Nephron progenitor cell (in vitro differentiated cells): ENCODE results near the gene SEMA7A.

Experiments
- DNase-seq: peaks from one replicate; pipeline ENCODE4 v3.0.0; 2021
- H3K27ac Mint-ChIP-seq: 2 replicates; pipeline ENCODE4 v1.8.0; 2021; ENCODE audit warnings: mild to moderate bottlenecking, moderate library complexity, mixed read lengths
- H3K27me3 Mint-ChIP-seq: 2 replicates; pipeline ENCODE4 v1.8.0; 2021; ENCODE audit warnings: mild to moderate bottlenecking, low read depth, mixed read lengths; ENCODE audit not compliant: poor library complexity
- H3K36me3 Mint-ChIP-seq: 2 replicates; pipeline ENCODE4 v1.8.0; 2021; ENCODE audit warnings: low read depth, mixed read lengths
- H3K4me1 Mint-ChIP-seq: 2 replicates; pipeline ENCODE4 v1.8.0; 2021; ENCODE audit warnings: mixed read lengths
- H3K4me3 Mint-ChIP-seq: 2 replicates; pipeline ENCODE4 v1.8.0; 2021; ENCODE audit warnings: mild to moderate bottlenecking, moderate library complexity, mixed read lengths
- H3K9me3 Mint-ChIP-seq: 2 replicates; pipeline ENCODE4 v1.8.0; 2021; ENCODE audit warnings: mild to moderate bottlenecking, moderate library complexity, mixed read lengths
- TF ChIP-seq, protein P1 (sequence below): fragments of 200-600 bp; sonication (generic); IDR thresholded peaks from 2 replicates; pipeline ENCODE4 v1.5.0; 2021; ENCODE audit warnings: antibody characterized with exemption

SEMA7A gene

DNA sequence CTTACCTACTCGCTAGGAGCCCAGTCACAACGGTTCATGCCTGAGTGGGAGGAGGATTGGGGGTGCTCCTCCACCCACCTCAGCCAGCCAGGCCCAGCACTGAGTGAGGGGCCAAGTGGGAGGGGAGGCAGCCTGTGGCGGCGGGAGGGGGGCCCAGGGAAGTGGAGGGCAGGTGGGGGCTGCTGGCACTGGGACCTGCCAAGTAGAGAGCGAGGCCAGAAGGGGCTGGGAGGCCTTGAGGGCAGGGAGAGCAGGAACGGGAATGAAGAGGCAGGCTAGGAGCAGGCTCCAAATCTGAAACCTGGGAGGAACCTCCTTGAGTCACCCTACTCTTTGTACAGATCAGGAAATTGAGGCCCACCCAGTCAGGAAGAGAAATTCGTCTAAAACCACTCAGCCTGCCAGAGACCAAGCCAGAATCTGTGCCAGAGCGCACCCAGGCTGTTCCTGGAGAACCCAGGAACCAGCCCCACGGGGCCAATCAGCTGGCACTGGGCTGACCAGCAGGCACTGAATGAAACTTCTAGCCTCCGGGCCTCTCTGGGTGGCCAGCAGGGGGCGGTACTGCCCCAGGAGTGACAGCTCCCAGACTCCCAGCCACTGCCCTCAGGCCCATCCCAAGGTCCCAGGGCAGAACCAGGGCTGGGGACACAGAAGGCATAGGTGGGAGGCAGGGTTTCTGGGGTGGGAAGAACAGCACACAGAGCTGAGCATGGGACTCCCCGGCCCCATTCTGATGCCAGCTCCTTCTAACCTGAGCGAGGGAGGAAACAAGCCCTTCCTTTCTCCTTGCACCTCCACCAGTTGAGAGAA lies 51.5 kb downstream of the SEMA7A start:
- TF ChIP-seq, protein P1, sequence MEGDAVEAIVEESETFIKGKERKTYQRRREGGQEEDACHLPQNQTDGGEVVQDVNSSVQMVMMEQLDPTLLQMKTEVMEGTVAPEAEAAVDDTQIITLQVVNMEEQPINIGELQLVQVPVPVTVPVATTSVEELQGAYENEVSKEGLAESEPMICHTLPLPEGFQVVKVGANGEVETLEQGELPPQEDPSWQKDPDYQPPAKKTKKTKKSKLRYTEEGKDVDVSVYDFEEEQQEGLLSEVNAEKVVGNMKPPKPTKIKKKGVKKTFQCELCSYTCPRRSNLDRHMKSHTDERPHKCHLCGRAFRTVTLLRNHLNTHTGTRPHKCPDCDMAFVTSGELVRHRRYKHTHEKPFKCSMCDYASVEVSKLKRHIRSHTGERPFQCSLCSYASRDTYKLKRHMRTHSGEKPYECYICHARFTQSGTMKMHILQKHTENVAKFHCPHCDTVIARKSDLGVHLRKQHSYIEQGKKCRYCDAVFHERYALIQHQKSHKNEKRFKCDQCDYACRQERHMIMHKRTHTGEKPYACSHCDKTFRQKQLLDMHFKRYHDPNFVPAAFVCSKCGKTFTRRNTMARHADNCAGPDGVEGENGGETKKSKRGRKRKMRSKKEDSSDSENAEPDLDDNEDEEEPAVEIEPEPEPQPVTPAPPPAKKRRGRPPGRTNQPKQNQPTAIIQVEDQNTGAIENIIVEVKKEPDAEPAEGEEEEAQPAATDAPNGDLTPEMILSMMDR, result peak; percentile 97
- no peaks in the 10 kb centered on the region for H3K9me3 Mint-ChIP-seq

DNA sequence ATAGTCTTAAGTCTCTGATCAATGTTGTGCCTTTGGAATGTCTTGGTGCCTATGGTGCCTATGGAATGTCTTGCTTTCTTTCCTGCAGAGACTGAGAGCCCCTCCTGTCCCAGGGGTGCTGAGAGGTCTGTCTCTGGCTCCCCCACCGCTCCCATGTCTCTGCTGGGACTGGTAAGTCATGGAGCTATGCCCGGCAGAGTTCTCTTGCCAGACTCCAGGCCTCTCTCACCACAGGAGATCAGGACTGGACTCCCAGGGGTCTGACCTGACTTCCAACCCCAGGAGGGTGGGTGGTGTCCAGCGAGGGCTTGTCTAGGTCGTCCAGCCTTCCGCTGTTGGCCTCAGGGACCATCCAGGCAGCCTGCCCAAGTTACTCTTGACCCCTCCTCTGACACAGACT lies 52.3 kb downstream of the SEMA7A start:
- H3K36me3 Mint-ChIP-seq, result no peaks in the 10 kb centered on the region
- H3K4me3 Mint-ChIP-seq, result no peak overlapping the region
- no peak overlapping the region for H3K27ac Mint-ChIP-seq
- peaks cover 10% of the 10 kb centered on the region for H3K27me3 Mint-ChIP-seq
- TF ChIP-seq, protein P1, result no peak
- H3K4me1 Mint-ChIP-seq, result peaks cover 31% of the 10 kb centered on the region
- no peaks in the 10 kb centered on the region for H3K9me3 Mint-ChIP-seq
- DNase-seq, result no peak

More for the DNA sequence above, 51.5 kb downstream of the SEMA7A start:
- Mint-ChIP-seq H3K4me3 (no peak overlapping the region), H3K27ac (no peak overlapping the region), H3K4me1 (peaks cover 38% of the 10 kb centered on the region), H3K36me3 (no peaks in the 10 kb centered on the region), H3K27me3 (peaks cover 6% of the 10 kb centered on the region)
- DNase-seq, result peak; percentile 94

DNA sequence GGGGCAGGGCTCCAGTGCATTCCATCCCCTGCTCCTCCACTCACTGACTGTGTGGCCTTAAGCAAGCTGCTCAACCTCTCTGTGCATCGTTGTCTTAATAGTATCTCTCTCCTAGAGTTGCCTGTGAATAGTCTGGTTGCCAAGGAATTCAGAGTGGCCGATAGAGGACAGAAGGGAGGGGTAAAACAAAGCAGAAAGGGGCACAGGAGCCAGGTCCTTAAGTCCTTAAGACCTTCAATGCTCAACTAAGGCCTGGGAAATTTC lies 52.6 kb downstream of the SEMA7A start:
- no peak for DNase-seq
- no peak overlapping the region for H3K27ac Mint-ChIP-seq
- H3K9me3 Mint-ChIP-seq, result no peaks in the 10 kb centered on the region
- TF ChIP-seq, protein P1, result no peak
- peaks cover 27% of the 10 kb centered on the region for H3K4me1 Mint-ChIP-seq
- no peak overlapping the region for H3K4me3 Mint-ChIP-seq
- H3K36me3 Mint-ChIP-seq, result no peaks in the 10 kb centered on the region
- H3K27me3 Mint-ChIP-seq, result peaks cover 10% of the 10 kb centered on the region

DNA sequence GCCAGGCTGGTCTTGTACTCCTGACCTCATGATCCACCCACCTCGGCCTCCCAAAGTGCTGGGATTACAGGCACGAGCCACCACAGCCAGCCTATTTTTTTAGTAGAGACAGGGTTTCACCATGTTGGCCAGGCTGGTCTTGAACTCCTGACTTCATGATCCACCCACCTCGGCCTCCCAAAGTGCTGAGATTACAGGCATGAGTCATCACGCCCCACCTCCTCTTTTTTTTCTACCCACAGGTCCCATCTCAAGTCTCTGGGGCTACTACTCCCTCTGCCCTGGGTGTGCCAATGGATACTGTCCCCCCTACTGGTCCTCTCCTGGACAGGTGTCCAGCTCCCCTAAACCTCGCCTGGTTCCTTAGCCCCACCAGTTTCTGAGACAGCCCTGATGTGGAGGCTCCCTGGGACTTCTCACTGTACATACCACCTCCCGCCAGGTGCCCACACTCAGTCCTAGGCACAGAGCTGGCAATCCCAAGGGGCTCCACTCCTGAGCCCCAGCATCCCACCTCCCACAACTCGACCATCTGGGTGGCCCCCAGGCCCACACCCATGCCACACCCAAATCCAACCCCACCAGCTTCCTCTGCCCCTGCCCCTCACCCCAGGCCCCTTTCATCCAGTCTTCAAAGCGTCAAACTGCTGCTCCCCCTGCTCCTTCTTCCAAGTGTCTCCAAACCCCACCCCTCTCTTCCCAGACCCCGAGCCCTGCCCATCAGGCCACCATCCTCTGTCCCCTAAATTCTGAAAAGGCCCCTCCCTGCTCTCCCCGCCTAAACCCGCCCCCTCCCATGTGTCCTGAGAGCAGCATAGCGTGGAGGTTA lies 53.2 kb downstream of the SEMA7A start:
- TF ChIP-seq, protein P1, result no peak
- Mint-ChIP-seq H3K4me1 (peaks cover 22% of the 10 kb centered on the region), H3K4me3 (no peak overlapping the region), H3K9me3 (no peaks in the 10 kb centered on the region), H3K27ac (peak overlapping the region; percentile 29), H3K36me3 (no peaks in the 10 kb centered on the region), H3K27me3 (peaks cover 10% of the 10 kb centered on the region)
- no peak for DNase-seq

DNA sequence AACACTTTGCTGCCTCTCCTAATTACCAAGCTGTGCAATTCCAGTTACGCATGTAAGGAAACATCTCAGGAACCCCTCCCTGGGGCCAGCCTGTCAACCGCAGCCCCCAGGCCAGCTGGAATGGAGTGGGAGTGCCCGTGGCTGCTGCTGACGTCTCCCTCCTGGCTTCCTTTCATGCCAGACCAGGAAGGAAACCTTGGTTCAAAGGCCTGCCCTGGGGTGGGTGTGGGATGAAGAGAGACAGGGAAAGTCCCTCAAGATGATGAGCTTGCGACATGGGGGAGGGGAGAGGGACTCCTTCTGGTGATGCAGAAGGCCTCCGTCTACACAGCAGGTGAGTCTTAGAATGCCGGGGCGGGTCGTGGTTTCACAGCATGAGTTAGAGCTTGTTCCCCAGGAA lies 54.9 kb downstream of the SEMA7A start:
- peaks cover 22% of the 10 kb centered on the region for H3K4me1 Mint-ChIP-seq
- no peaks in the 10 kb centered on the region for H3K9me3 Mint-ChIP-seq
- H3K27me3 Mint-ChIP-seq, result peaks cover 18% of the 10 kb centered on the region
- no peaks in the 10 kb centered on the region for H3K36me3 Mint-ChIP-seq
- H3K27ac Mint-ChIP-seq, result no peak overlapping the region
- H3K4me3 Mint-ChIP-seq, result no peak overlapping the region
- no peak for DNase-seq
- TF ChIP-seq, protein P1, result no peak
